T-helper 2 cell (primary cell): ENCODE measurements around the gene PTPRN2.
"Not testable (repeated sequence)": the region's sequence is repeated elsewhere in the genome, so short reads cannot be mapped to it uniquely, and the experiment has no call there.

Experiments used
- DNase-seq, 5 experiments: peaks; one replicate each; pipeline versions ENCODE4 v3.0.0 to v3.0.0-alpha.2; 2012 to 2022

The PTPRN2 gene

GRCh38 chr7:157676456-157677255 is 911.0 kb downstream of the PTPRN2 start:
- DNase-seq: no peak

- DNase-seq: no peak
Observed at GRCh38 chr7:157676001-157676400, 911.6 kb downstream of the PTPRN2 start.

DNA sequence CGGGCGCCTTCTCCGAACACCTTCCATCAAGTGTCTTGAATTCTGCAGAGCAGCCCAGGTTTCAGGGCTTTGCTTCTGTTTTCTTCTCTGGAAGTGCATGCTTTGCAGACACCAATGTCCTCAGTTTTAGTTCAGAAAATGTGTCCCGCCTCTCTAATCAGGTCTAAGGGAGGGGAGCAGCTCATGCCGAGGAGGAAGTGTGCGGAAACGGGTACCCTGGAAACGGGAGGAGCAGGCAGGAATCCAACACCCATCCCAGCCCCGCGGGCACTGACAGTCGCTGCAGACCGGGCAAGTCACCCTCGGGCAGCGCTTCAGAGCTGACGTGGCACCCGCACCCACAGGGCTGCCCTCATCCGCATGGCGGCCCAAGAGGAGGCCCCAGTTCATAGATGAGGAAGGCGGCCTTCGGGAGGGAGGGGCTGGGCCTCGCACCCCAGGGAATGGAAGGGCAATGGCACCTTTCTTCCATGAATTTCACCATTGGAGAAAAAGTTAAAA is 912.1 kb downstream of the PTPRN2 start:
- DNase-seq: no peak

- DNase-seq: no peak
Observed at GRCh38 chr7:157674715-157675426, 912.8 kb downstream of the PTPRN2 start.

DNA sequence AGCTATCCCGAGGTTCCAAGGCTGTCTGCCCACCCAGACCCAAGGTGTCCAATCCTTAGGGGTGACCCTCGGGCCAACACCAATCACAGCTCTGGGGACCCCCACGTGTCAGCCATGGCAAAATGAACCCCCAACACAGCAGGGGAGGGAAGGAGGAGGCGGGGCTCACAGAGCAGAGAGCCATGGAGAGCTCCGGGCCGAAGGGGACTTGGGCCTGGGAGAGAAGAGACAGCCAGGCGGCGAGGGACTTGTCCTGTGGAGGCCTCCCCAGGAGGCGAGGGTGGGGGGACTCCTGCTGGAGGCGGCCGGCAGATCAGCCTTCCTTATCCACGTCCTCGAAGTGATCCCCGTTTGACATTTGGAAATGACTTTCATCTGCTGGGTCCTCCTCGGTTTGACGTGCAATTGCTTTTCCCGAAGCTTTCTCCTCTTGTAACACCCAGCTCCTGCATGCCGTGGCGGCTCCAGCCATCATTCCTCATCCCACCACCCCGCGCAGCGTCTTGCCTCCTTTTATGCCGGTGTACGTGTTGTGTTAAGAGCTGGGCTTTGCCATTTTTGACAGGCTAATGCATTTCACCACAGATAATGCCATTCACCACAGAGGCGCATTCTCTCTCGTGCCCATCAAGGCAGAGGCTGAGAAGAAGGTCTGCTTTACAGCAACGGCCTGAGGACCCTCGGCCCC is 913.5 kb downstream of the PTPRN2 start:
- no peak for DNase-seq

DNA sequence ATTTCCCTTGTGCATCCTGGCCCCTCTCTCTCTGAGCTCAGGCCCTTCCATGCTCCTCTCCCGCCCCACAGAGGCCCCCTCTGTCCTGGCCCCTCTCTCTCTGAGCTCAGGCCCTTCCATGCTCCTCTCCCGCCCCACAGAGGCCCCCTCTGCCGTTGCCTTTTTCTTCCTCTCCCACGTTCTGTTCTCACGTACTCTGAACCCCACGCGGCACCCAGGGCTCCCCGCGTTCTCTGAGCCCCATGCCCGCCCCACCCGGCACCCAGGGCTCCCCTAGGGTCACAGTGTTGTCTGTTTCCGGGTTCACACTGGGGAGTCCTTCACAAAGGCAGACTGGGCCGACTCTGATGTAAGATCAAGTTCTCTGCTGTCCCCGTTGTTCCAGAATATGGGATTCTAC is 914.0 kb downstream of the PTPRN2 start:
- no peak for DNase-seq

- no peak for DNase-seq
Observed at GRCh38 chr7:157671358-157672255, 916.0 kb downstream of the PTPRN2 start.

GRCh38 chr7:157670490-157671357 is 916.9 kb downstream of the PTPRN2 start:
- DNase-seq: no peak

- no peak for DNase-seq
Observed at GRCh38 chr7:157669768-157670351, 917.8 kb downstream of the PTPRN2 start.

DNA sequence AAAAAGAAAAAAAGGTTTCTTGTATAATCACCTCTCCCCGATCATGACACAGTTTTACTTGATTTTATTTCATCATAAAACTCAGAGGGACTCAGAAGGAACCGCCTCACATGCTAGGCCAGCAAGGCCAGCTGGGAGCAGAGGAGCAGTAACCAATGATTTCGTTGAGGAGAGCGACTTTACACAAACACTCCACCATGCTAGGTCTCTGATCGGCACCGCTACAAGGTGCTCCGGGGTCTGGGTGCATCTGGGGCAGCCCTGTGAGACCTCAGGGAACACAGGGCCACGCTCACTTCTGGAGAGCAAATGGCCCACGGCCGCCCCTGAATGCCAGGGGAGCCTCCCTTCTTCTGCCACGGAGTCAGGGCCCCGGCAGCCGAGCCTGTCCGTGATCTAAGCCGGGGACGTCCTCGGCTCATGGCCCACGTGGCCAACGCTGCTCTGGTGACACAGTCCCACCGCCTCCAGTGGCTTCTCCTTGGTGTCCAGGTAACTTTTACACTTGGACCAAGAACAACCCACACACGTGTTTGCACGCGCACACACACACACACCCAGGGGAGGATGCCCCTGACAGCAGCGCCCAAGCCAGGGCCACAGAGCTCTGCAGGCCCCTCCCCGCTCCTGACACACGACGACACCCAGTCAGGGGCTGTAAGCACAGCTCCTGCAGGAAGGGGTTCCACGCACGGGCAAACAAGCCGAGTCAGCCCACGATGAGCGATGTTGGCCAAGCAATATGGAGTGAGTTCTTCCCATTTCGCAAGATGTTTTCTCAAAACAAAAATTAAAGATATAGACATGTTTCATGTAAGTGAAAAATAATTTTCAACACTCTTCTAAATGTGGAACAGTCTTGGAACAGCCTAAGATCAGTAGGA is 918.5 kb downstream of the PTPRN2 start:
- DNase-seq: no peak

DNA sequence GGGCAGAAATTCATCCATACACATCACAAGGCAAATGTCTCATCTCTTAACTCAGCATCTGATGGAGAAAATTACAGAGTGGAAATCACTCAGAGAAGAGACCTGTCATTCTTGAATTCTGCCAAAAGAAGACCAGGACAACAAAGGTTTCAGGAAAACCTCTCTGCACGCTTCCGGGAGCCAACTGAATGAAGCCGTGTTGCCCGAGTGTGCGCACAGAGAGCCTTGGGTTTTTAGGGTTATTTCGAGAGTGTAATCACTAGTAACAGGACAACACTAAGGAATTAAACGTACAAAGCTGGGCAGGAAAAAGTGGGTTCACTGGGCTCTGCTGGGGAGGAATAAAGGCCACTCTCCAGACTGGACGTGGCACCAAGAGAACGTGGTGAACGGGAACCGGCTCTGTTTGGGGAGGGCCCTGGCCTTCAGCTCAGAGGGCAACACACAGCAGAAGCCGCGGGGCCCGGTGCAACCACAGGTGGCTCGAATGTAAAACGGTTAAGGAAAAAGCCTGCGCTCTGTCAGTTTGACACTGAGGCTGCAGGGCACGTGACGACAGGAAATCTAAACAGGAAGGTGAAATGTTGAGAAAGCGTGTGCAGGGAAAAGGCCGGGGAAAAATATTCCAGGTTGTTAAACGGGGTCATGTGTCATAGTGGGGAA is 919.3 kb downstream of the PTPRN2 start:
- DNase-seq: no peak

DNA sequence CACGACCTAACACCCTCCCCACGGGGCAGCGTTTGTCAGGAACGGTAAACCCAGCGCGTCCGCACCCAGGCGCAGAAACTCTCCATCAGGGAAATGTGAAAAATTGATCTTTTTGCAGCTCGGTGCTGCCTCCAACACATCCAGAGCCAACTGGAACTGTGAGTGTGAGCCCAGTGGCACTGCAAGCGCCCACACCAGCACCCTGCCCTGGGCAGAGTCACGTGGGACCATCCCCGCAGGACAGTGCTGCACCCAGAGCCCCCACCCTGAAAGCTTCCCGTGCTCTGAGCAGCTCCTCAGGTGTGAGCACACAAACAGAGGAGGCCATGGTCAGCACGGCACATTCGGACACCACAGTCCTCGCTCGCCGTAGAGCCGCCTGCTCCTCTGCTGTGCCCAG is 919.9 kb downstream of the PTPRN2 start:
- no peak for DNase-seq

DNA sequence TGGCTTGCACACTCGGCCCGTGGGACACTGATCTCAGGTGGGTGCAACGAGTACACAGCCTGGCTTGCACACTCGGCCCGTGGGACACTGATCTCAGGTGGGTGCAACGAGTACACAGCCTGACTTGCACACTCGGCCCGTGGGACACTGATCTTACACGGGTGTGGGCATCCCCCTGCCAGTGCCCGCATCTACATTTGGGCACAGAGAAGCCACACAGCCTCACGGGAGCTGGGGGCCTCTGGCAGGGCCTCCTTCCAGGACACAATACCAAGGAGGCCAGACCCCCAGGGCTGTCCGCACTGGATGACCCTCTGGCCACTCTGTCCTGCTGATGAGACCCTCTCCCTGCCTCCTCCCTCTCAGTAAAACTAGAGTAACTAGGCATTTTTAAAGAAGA is 920.4 kb downstream of the PTPRN2 start:
- no peak for DNase-seq

- DNase-seq: no peak
Observed at GRCh38 chr7:157666530-157667040, 921.0 kb downstream of the PTPRN2 start.

- DNase-seq: not testable (repeated sequence)
Observed at GRCh38 chr7:157665634-157665988, 922.0 kb downstream of the PTPRN2 start.

GRCh38 chr7:157664871-157665633 is 922.6 kb downstream of the PTPRN2 start:
- DNase-seq: no peak

GRCh38 chr7:157664034-157664433 is 923.6 kb downstream of the PTPRN2 start:
- DNase-seq: no peak

DNA sequence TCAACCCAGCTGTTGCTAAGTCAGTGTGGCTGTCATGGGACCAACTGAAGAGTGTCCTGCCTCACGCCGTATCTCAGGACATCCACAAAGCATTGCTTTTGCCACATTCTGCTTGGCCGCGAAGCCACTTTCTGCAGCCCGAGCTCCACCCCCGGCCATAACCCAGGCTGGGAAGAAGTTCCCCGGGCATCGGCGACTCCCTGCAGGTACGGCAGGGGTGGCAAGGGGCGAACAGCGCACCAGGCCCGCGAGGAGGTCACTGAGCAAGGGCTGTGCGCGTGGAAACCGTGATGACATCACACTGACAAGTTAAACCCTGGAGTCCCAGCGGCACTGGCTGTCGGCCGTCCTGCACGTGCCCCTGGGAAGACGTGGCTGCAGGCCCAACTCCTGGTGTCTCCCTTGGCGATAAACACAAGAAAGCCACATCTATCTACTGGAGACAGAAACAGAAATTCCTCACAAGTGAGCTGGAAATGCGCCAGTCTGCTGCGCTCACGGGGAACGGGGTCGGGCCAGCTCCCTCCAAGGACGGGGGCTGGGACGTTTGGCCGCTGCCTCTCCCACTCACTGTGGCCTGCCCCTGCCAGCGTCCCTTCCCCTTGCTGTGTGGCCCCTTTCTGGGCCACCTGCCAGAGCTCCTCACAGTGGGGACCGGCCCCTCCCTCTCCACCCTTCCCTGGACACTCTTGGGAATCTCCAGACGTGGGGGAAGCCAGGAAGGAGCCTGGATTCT is 924.5 kb downstream of the PTPRN2 start:
- DNase-seq: no peak
